Nephron progenitor cell (in vitro differentiated cells): ENCODE data around the gene RADIL.

Experiments
- DNase-seq: peaks from one replicate; pipeline ENCODE4 v3.0.0; 2021
- H3K27ac Mint-ChIP-seq: 2 replicates; pipeline ENCODE4 v1.8.0; 2021; ENCODE audit warnings: mild to moderate bottlenecking, moderate library complexity, mixed read lengths
- H3K27me3 Mint-ChIP-seq: 2 replicates; pipeline ENCODE4 v1.8.0; 2021; ENCODE audit warnings: mild to moderate bottlenecking, low read depth, mixed read lengths; ENCODE audit not compliant: poor library complexity
- H3K36me3 Mint-ChIP-seq: 2 replicates; pipeline ENCODE4 v1.8.0; 2021; ENCODE audit warnings: low read depth, mixed read lengths
- H3K4me1 Mint-ChIP-seq: 2 replicates; pipeline ENCODE4 v1.8.0; 2021; ENCODE audit warnings: mixed read lengths
- H3K4me3 Mint-ChIP-seq: 2 replicates; pipeline ENCODE4 v1.8.0; 2021; ENCODE audit warnings: mild to moderate bottlenecking, moderate library complexity, mixed read lengths
- H3K9me3 Mint-ChIP-seq: 2 replicates; pipeline ENCODE4 v1.8.0; 2021; ENCODE audit warnings: mild to moderate bottlenecking, moderate library complexity, mixed read lengths
- TF ChIP-seq, protein P1 (sequence below): fragments of 200-600 bp; sonication (generic); IDR thresholded peaks from 2 replicates; pipeline ENCODE4 v1.5.0; 2021; ENCODE audit warnings: antibody characterized with exemption

The RADIL gene

DNA sequence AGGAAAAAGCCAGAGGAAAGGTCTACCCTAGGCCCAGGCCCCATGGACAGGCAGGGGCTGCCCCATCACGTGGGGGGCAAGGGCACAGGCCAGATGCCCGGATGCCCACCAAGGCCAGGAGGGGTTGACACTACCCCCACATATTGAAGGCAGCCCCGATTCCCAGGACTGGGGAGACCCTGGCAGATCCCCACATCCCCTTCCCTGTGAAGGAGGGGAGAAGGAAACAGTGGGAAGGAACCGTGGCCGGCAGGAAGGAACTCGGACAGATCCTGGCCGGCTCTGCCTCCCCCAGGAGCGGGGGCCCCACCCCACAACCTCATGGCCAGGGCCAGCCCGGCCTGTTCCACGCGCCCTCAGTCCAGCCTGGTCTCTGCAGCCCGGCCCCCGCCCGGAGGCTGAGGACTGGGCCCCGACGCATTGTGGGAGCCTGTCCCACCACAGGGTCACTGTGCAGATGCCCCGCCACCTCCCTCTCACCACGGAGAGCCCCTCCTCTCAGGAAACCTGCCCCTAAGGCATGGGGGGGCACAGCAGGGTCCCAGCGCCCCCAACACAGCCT, 63.0 kb downstream of the RADIL start:
- TF ChIP-seq, protein P1, sequence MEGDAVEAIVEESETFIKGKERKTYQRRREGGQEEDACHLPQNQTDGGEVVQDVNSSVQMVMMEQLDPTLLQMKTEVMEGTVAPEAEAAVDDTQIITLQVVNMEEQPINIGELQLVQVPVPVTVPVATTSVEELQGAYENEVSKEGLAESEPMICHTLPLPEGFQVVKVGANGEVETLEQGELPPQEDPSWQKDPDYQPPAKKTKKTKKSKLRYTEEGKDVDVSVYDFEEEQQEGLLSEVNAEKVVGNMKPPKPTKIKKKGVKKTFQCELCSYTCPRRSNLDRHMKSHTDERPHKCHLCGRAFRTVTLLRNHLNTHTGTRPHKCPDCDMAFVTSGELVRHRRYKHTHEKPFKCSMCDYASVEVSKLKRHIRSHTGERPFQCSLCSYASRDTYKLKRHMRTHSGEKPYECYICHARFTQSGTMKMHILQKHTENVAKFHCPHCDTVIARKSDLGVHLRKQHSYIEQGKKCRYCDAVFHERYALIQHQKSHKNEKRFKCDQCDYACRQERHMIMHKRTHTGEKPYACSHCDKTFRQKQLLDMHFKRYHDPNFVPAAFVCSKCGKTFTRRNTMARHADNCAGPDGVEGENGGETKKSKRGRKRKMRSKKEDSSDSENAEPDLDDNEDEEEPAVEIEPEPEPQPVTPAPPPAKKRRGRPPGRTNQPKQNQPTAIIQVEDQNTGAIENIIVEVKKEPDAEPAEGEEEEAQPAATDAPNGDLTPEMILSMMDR = no peak
- H3K27ac Mint-ChIP-seq = no peak overlapping the region
- H3K4me3 Mint-ChIP-seq = no peak overlapping the region
- H3K9me3 Mint-ChIP-seq = no peaks in the 10 kb centered on the region
- H3K4me1 Mint-ChIP-seq = peaks cover 24% of the 10 kb centered on the region
- H3K36me3 Mint-ChIP-seq = peaks cover 4% of the 10 kb centered on the region
- H3K27me3 Mint-ChIP-seq = no peaks in the 10 kb centered on the region
- no peak for DNase-seq

GRCh38 chr7:4819560-4820404, 63.7 kb downstream of the RADIL start:
- TF ChIP-seq, protein P1 = no peak
- Mint-ChIP-seq H3K27ac (no peak overlapping the region), H3K36me3 (peaks cover 2% of the 10 kb centered on the region), H3K4me1 (peaks cover 26% of the 10 kb centered on the region), H3K27me3 (no peaks in the 10 kb centered on the region), H3K9me3 (peaks cover 2% of the 10 kb centered on the region), H3K4me3 (no peak overlapping the region)
- no peak for DNase-seq

- H3K4me1 Mint-ChIP-seq = peaks cover 34% of the 10 kb centered on the region
- H3K27me3 Mint-ChIP-seq = no peaks in the 10 kb centered on the region
- TF ChIP-seq, protein P1 = no peak
- no peak overlapping the region for H3K4me3 Mint-ChIP-seq
- H3K27ac Mint-ChIP-seq = no peak overlapping the region
- no peak for DNase-seq
- H3K36me3 Mint-ChIP-seq = peaks cover 18% of the 10 kb centered on the region
- H3K9me3 Mint-ChIP-seq = peaks cover 15% of the 10 kb centered on the region
Measured at GRCh38 chr7:4818000-4818794, 65.3 kb downstream of the RADIL start.

GRCh38 chr7:4817178-4817901, 66.2 kb downstream of the RADIL start:
- H3K36me3 Mint-ChIP-seq = peaks cover 27% of the 10 kb centered on the region
- TF ChIP-seq, protein P1 = no peak
- peaks cover 34% of the 10 kb centered on the region for H3K4me1 Mint-ChIP-seq
- H3K9me3 Mint-ChIP-seq = peaks cover 23% of the 10 kb centered on the region
- H3K27me3 Mint-ChIP-seq = no peaks in the 10 kb centered on the region
- no peak overlapping the region for H3K4me3 Mint-ChIP-seq
- no peak overlapping the region for H3K27ac Mint-ChIP-seq
- DNase-seq = no peak

DNA sequence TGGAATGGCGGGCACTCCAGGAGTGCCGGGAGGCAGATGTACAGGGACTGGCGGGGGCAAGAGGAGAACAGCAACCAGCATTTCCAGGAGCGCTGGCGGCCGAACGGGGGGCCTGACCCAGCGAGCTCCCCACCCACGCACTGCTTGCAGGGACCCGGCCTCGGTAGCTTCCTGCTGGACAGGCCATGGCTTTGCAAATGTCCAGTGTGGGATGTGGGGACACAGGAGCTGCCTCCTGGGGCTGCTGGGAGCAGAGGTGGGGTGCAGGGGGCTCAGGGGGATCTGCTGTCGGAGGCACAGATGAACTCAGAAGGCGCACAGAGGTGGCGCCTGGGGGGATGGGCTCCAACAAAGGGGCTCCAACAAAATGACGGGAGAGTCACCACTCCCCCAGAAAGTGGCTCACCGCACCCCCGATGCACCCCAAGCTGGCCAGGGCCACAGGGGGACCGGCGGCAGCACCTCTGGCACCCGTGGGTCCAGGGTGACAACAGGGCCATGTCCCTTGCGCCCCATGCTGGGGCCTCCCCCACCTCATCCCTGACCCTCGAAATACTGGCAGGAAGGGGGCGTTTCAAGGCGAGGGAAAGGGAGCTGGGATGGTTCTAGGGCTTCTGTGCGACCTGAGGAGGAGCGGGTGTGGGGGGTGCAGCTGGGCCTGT, 67.0 kb downstream of the RADIL start:
- H3K4me3 Mint-ChIP-seq = no peak overlapping the region
- no peak overlapping the region for H3K27ac Mint-ChIP-seq
- peaks cover 23% of the 10 kb centered on the region for H3K9me3 Mint-ChIP-seq
- DNase-seq = no peak
- TF ChIP-seq, protein P1 = no peak
- peaks cover 27% of the 10 kb centered on the region for H3K36me3 Mint-ChIP-seq
- H3K4me1 Mint-ChIP-seq = peaks cover 34% of the 10 kb centered on the region
- H3K27me3 Mint-ChIP-seq = no peaks in the 10 kb centered on the region
